Measurements from ENCODE around the gene CCNL2.

- no peak for TF ChIP-seq EZH2 (IDR thresholded peaks at IDR 0.05; ENCODE audit: insufficient read depth, poor library complexity, severe bottlenecking)
- TF ChIP-seq EZH2phosphoT487 (IDR thresholded peaks at IDR 0.05; ENCODE audit: insufficient read depth, low read depth), result no peak
These were observed 40.5 kb downstream of the CCNL2 start, which contains the start of gene MXRA8 for GRCh38 chr1:1358433-1359271.
